HCT116 (cell line): ENCODE measurements around the gene KMT5C. TPM values are rescaled to one million over a fixed set of nuclear protein-coding genes. Genes with fewer than 3 reads are reported as not detected.

Experiments
- ATAC-seq: fragments of 200-7000 bp; cut with Tn5 transposase; 2 replicates; pipeline ENCODE4 v1.9.1; 2020; ENCODE audit warnings: mild to moderate bottlenecking, moderate library complexity
- Bru-seq: library from RNA; stranded (reverse); fragments of 400-500 nt; gene quantifications from one replicate; lab custom pipeline; 2021; lab: Mats Ljungman, UMichigan
- BruChase-seq, 2 experiments: library from RNA; stranded (reverse); fragments of 400-500 nt; gene quantifications; one replicate each; lab custom pipeline; 2021; lab: Mats Ljungman, UMichigan
- BruUV-seq: library from RNA; stranded (reverse); fragments of 400-500 nt; replicated peaks from 2 replicates; lab custom pipeline; 2021; lab: Mats Ljungman, UMichigan
- CTCF ChIA-PET: fragments of 300-600 bp; sonication (Branson Sonifier 250); formaldehyde crosslinking; loops from one replicate; lab custom pipeline; 2021; ENCODE audit warnings: antibody characterized with exemption; lab: Charles Lee
- POLR2A ChIA-PET: fragments of 300-600, 350-600 bp; sonication (Branson Sonifier 250); formaldehyde crosslinking; loops from one replicate; lab custom pipeline; 2021; ENCODE audit warnings: antibody characterized with exemption; lab: Charles Lee
- RAD21 ChIA-PET, 2 experiments: fragments of 300-600 bp; sonication (Branson Sonifier 250); formaldehyde crosslinking; loops; one replicate each; lab custom pipeline; 2023; ENCODE audit warnings: low total read pairs in 2 of 2; ENCODE audit not compliant: uncharacterized antibody in 2 of 2, unreplicated experiment in 2 of 2, low non-redundant PET in 1 of 2; lab: Charles Lee
- DNase-seq: peaks from one replicate; pipeline ENCODE4 v3.0.0-alpha.2; 2010; ENCODE audit warnings: low read depth, low spot score
- H2AFZ ChIP-seq: fragments of 200-600 bp; shearing (Covaris generic), sonication (generic); 2 replicates; pipeline ENCODE4 v1.6.1; 2017; ENCODE audit warnings: low read depth, mixed run types, mixed read lengths, antibody characterized with exemption, low read length; ENCODE audit not compliant: poor library complexity, severe bottlenecking
- H3K27ac ChIP-seq: 2 replicates; pipeline ENCODE4 v1.5.1; 2012; ENCODE audit warnings: low read depth, low read length
- H3K27me3 ChIP-seq: fragments of 200-600 bp; sonication (generic); 2 replicates; pipeline ENCODE4 v1.6.1; 2016; ENCODE audit warnings: mixed run types, low read length, mixed read lengths; ENCODE audit not compliant: insufficient read depth
- H3K36me3 ChIP-seq, 2 experiments: fragments of 200-500 bp in 1 of 2; fragments of 200-600 bp in 1 of 2; sonication (Bioruptor generic) in 1 of 2; sonication (generic) in 1 of 2; 2 replicates each; pipeline versions ENCODE4 v1.5.1 to v1.6.1; 2014 to 2016; ENCODE audit warnings: low read length in 2 of 2, inconsistent platforms in 1 of 2, mixed read lengths in 1 of 2, mixed run types in 1 of 2; ENCODE audit not compliant: insufficient read depth in 2 of 2, control insufficient read depth in 1 of 2
- H3K4me1 ChIP-seq, 2 experiments: fragments of 200-600 bp in 1 of 2; sonication (generic) in 1 of 2; 2 replicates each; pipeline versions ENCODE4 v1.5.1 to v1.6.1; 2012 to 2017; ENCODE audit warnings: low read length in 2 of 2, inconsistent platforms in 1 of 2, mild to moderate bottlenecking in 1 of 2, mixed read lengths in 1 of 2, mixed run types in 1 of 2, moderate library complexity in 1 of 2; ENCODE audit not compliant: insufficient read depth in 2 of 2, control insufficient read depth in 1 of 2
- H3K4me2 ChIP-seq: fragments of 200-600 bp; sonication (generic); 2 replicates; pipeline ENCODE4 v1.6.1; 2017; ENCODE audit warnings: mixed run types, low read length, mixed read lengths
- H3K4me3 ChIP-seq, 2 experiments: fragments of 200-600 bp in 1 of 2; sonication (generic) in 1 of 2; replicated peaks in 1 of 2; 2 replicates each; pipeline ENCODE4 v1.5.1; 2011 to 2016; ENCODE audit warnings: low read length in 2 of 2, control low read depth in 1 of 2, low read depth in 1 of 2, mild to moderate bottlenecking in 1 of 2, mixed read lengths in 1 of 2, mixed run types in 1 of 2
- H3K79me2 ChIP-seq: fragments of 200-600 bp; sonication (generic); 2 replicates; pipeline ENCODE4 v1.6.1; 2017; ENCODE audit warnings: mild to moderate bottlenecking, mixed run types, low read length, moderate library complexity, mixed read lengths; ENCODE audit not compliant: insufficient read depth
- H3K9ac ChIP-seq: fragments of 200-600 bp; sonication (generic); 2 replicates; pipeline ENCODE4 v1.6.1; 2016; ENCODE audit warnings: low read length, mixed read lengths
- H3K9me2 ChIP-seq: fragments of 200-600 bp; sonication (generic), shearing (Covaris generic); 2 replicates; pipeline ENCODE4 v1.6.1; 2017; ENCODE audit warnings: mixed run types, mild to moderate bottlenecking, moderate library complexity; ENCODE audit not compliant: insufficient read depth
- H3K9me3 ChIP-seq, 2 experiments: fragments of 200-500 bp in 1 of 2; fragments of 200-600 bp in 1 of 2; sonication (Bioruptor generic) in 1 of 2; sonication (generic) in 1 of 2; 2 replicates each; pipeline ENCODE4 v1.6.1; 2014 to 2017; ENCODE audit warnings: low read length in 2 of 2, mixed read lengths in 2 of 2, inconsistent platforms in 1 of 2, low read depth in 1 of 2, mild to moderate bottlenecking in 1 of 2, mixed run types in 1 of 2, moderate library complexity in 1 of 2; ENCODE audit not compliant: control insufficient read depth in 1 of 2, insufficient read depth in 1 of 2
- H4K20me1 ChIP-seq: fragments of 200-600 bp; sonication (generic), shearing (Covaris generic); 2 replicates; pipeline ENCODE4 v1.6.1; 2017; ENCODE audit warnings: mixed run types, mild to moderate bottlenecking, moderate library complexity; ENCODE audit not compliant: insufficient read depth
- EGR1 ChIP-seq: IDR thresholded peaks from 2 replicates; pipeline ENCODE4 v1.6.1; 2012; ENCODE audit warnings: low read depth
- POLR2A ChIP-seq: IDR thresholded peaks from 2 replicates; pipeline ENCODE4 v1.7.0; 2011; ENCODE audit warnings: borderline replicate concordance; ENCODE audit not compliant: insufficient read depth, insufficient read length; ENCODE audit errors: extremely low read depth
- POLR2AphosphoS5 ChIP-seq: IDR thresholded peaks from 2 replicates; pipeline ENCODE4 v1.6.1; 2011; ENCODE audit warnings: mild to moderate bottlenecking, low read depth, low read length, moderate library complexity
- SP1 ChIP-seq: IDR thresholded peaks from 2 replicates; pipeline ENCODE4 v1.6.1; 2012; ENCODE audit warnings: low read depth
- TCF7L2 ChIP-seq: IDR thresholded peaks from 2 replicates; pipeline ENCODE4 v1.7.0; 2011; ENCODE audit warnings: borderline replicate concordance, inconsistent platforms; ENCODE audit not compliant: insufficient read depth, insufficient read length; ENCODE audit errors: extremely low read depth
- ZFX ChIP-seq: fragments of 450-650 bp; IDR thresholded peaks from 2 replicates; pipeline ENCODE4 v1.6.1; 2017
- intact Hi-C: fragments of 100-400 bp; cut with micrococcal nuclease; formaldehyde crosslinking; loops from 2 replicates; pipeline ENCODE4 v1.10.0; 2022
- long read RNA-seq: library from polyadenylated mRNA; unstranded; transcript quantifications from one replicate; pipeline ENCODE4 v2.0.0, GENCODE V29; 2021; ENCODE audit not compliant: unreplicated experiment
- polyA plus RNA-seq: library from polyadenylated mRNA; unstranded; fragments of >200 nt; gene quantifications from 2 replicates; pipeline ENCODE4 v1.2.1, GENCODE V29; 2012; ENCODE audit warnings: missing spikeins
- total RNA-seq: library from RNA; stranded (reverse); gene quantifications from one replicate; pipeline ENCODE4 v1.2.1, GENCODE V29; 2021; ENCODE audit not compliant: unreplicated experiment
- TF ChIP-seq, protein P1 (sequence below): IDR thresholded peaks from 2 replicates; pipeline ENCODE4 v1.6.1; 2012; ENCODE audit warnings: low read depth
- TF ChIP-seq, protein P2 (sequence below), 3 experiments: fragments of 200-600 bp in 1 of 3; sonication (generic) in 1 of 3; IDR thresholded peaks in 2 of 3; conservative IDR thresholded peaks in 1 of 3; 2 replicates each; pipeline ENCODE4 v1.5.1; 2012 to 2017; ENCODE audit warnings: low read depth in 2 of 3, low read length in 2 of 3, antibody characterized with exemption in 1 of 3, borderline replicate concordance in 1 of 3, control low read depth in 1 of 3, mild to moderate bottlenecking in 1 of 3, mixed read lengths in 1 of 3, mixed run types in 1 of 3, moderate library complexity in 1 of 3; ENCODE audit not compliant: insufficient read depth in 1 of 3

The KMT5C gene
- total RNA-seq (27.5 TPM), Bru-seq, nascent RNA (percentile 56 among the genes with signal in this experiment), BruChase-seq, experiment 1, labeled RNA remaining after a 6-hour chase (percentile 52 among the genes with signal in this experiment), BruChase-seq, experiment 2, labeled RNA remaining after a 2-hour chase (percentile 70 among the genes with signal in this experiment)
- polyA plus RNA-seq, result 19.9 and 25.4 TPM in 2 replicates
- long read RNA-seq, partial matches to known transcripts, result 0 of 10 reads
- long read RNA-seq, other reads (novel, unspliced or antisense), result 2 of 10 reads

DNA sequence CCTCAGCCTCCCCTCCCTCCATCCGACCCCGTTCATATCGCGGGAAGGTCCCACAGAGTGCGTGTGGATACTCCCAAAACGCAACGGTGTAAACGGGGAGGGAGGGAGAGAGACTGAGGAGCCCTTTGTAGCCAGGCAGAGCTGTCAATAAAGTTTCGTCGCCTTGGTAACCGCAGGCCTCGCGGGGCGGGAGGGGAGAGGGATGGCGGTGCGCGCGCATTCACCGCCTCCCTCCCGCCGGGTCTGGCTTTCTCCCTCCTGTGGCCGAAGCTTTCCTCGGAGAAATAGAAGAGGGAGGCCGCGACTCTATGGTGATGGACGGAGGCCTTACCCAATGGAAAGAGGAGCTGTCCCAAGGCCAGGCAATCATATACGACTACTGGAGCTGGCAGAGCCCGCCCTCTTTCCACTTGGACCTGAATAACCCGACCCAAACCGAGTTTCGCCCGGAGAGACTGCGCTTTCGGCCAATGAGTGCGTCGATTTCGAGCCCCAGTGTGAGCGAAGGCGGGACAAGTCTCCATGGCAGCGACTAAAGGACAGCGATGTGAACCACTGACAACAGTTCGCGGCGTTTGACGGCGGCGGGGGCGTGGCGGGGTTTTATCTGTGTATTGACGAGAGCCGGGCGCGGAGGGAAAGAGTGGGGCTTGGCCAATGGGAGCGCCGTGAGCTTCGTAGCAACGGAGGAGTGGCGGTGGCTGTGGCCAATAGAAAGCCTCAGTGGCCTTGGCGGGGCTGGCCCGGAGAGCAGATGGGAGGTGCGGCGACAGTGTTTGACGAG, at the start of gene KMT5C:
Gene KMT5C (plus strand): TSS at position 772 of the 784 bp plus-strand sequence. CDS start 2,061 bp downstream, outside the sequence.
- peak; percentile 45 for TF ChIP-seq POLR2AphosphoS5
- TF ChIP-seq, protein P1, sequence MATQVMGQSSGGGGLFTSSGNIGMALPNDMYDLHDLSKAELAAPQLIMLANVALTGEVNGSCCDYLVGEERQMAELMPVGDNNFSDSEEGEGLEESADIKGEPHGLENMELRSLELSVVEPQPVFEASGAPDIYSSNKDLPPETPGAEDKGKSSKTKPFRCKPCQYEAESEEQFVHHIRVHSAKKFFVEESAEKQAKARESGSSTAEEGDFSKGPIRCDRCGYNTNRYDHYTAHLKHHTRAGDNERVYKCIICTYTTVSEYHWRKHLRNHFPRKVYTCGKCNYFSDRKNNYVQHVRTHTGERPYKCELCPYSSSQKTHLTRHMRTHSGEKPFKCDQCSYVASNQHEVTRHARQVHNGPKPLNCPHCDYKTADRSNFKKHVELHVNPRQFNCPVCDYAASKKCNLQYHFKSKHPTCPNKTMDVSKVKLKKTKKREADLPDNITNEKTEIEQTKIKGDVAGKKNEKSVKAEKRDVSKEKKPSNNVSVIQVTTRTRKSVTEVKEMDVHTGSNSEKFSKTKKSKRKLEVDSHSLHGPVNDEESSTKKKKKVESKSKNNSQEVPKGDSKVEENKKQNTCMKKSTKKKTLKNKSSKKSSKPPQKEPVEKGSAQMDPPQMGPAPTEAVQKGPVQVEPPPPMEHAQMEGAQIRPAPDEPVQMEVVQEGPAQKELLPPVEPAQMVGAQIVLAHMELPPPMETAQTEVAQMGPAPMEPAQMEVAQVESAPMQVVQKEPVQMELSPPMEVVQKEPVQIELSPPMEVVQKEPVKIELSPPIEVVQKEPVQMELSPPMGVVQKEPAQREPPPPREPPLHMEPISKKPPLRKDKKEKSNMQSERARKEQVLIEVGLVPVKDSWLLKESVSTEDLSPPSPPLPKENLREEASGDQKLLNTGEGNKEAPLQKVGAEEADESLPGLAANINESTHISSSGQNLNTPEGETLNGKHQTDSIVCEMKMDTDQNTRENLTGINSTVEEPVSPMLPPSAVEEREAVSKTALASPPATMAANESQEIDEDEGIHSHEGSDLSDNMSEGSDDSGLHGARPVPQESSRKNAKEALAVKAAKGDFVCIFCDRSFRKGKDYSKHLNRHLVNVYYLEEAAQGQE, result no peak
- peak; percentile 99 for TF ChIP-seq SP1
- TF ChIP-seq, protein P2, sequence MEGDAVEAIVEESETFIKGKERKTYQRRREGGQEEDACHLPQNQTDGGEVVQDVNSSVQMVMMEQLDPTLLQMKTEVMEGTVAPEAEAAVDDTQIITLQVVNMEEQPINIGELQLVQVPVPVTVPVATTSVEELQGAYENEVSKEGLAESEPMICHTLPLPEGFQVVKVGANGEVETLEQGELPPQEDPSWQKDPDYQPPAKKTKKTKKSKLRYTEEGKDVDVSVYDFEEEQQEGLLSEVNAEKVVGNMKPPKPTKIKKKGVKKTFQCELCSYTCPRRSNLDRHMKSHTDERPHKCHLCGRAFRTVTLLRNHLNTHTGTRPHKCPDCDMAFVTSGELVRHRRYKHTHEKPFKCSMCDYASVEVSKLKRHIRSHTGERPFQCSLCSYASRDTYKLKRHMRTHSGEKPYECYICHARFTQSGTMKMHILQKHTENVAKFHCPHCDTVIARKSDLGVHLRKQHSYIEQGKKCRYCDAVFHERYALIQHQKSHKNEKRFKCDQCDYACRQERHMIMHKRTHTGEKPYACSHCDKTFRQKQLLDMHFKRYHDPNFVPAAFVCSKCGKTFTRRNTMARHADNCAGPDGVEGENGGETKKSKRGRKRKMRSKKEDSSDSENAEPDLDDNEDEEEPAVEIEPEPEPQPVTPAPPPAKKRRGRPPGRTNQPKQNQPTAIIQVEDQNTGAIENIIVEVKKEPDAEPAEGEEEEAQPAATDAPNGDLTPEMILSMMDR (IDR thresholded peaks at IDR 0.05 in 2 of 3, conservative IDR thresholded peaks at IDR 0.05 in 1 of 3; ENCODE audit: borderline replicate concordance in 1 of 3, insufficient read depth in 1 of 3, low read depth in 2 of 3, low read length in 2 of 3), result 0 out of 6 replicates have a peak, but pooled peaks of 1 of the 3 experiments have one; percentile 17
- TF ChIP-seq TCF7L2, result peak; percentile 73
- peak; percentile 31 for TF ChIP-seq POLR2A
- peak; percentile 86 for TF ChIP-seq EGR1
- TF ChIP-seq ZFX, result no peak
- H3K9ac ChIP-seq, result peak within 1 kb of the TSS; percentile 85
- H3K27me3 ChIP-seq, result no peaks in the 10 kb centered on the region
- ATAC-seq (peak; percentile 85), DNase-seq (peak; percentile 100)
- ChIA-PET POLR2A (interaction anchor here (0.6 to 1.6 kb wide), 16 partner anchors 10 to 235 kb away, joined by 3 to 18 read pairs (median 4); partner anchors contain the start of genes HSPBP1, PPP6R1, PTPRH and TMEM238), CTCF (interaction anchor here (0.7 to 1.5 kb wide), 6 partner anchors 10 to 198 kb away, joined by 3 to 15 read pairs (median 4); partner anchors contain the start of gene HSPBP1), RAD21 (interaction anchor here in 1 of 2 experiments (1.3 kb wide), 1 partner anchor 45 kb away, joined by 4 read pairs; the partner anchor contains the start of gene TMEM238)
- peaks cover 9 to 33% of the 10 kb centered on the region in 2 experiments for H3K4me1 ChIP-seq
- no peaks in the 10 kb centered on the region for H4K20me1 ChIP-seq
- H3K9me3 ChIP-seq, result no peaks in the 10 kb centered on the region
- peak within 1 kb of the TSS; percentile 70 for H2AFZ ChIP-seq
- intact Hi-C loops, result loop anchor here (2.0 kb wide), 1 partner anchor 46 kb away; the partner anchor contains the start of genes RPL28 and TMEM238
- peak within 1 kb of the TSS; percentile 74 to 83 for H3K4me3 ChIP-seq
- H3K79me2 ChIP-seq, result peaks cover 9% of the 10 kb centered on the region; the same call in 1 of the 2 replicates
- peak within 1 kb of the TSS; percentile 98 for H3K4me2 ChIP-seq
- H3K9me2 ChIP-seq, result no peaks in the 10 kb centered on the region
- H3K36me3 ChIP-seq, result peaks cover 4 to 5% of the 10 kb centered on the region in 2 experiments; a peak in 3 of 4 replicates
- no TSS peak for BruUV-seq
- peak within 1 kb of the TSS; percentile 92 for H3K27ac ChIP-seq
